ENCODE data around the gene CBARP. TPM values are rescaled to one million over a fixed set of nuclear protein-coding genes. Genes with fewer than 3 reads are reported as not detected.

The CBARP gene
- total RNA-seq, 1 donor from 2014 or later, result 13.9 TPM

Other genes starting within 250 kb of the CBARP start
- 8.3 and 12.4 TPM in 2 replicates for gene GRIN3B, start 237.6 kb downstream of the CBARP start, total RNA-seq
- gene TMEM259, start 216.9 kb downstream of the CBARP start, total RNA-seq, result 167 and 260 TPM in 2 replicates
- gene RNU6-2, start 216.5 kb downstream of the CBARP start, total RNA-seq, result not detected in 2 replicates
- 271 and 285 TPM in 2 replicates for gene CNN2, start 211.4 kb downstream of the CBARP start, total RNA-seq
- 11.8 and 13.3 TPM in 2 replicates for gene ABCA7, start 197.9 kb downstream of the CBARP start, total RNA-seq
- 23.0 and 27.0 TPM in 2 replicates for gene ARHGAP45, start 170.8 kb downstream of the CBARP start, total RNA-seq
- 329 and 336 TPM in 2 replicates for gene POLR2E, start 142.6 kb downstream of the CBARP start, total RNA-seq
- gene GPX4, start 134.0 kb downstream of the CBARP start, total RNA-seq, result 752 and 944 TPM in 2 replicates
- gene SBNO2, start 63.7 kb downstream of the CBARP start, total RNA-seq, result 53.8 and 76.3 TPM in 2 replicates
- gene STK11, start 32.2 kb downstream of the CBARP start, total RNA-seq, result 61.8 and 77.7 TPM in 2 replicates
- 79.0 and 95.6 TPM in 2 replicates for gene ATP5F1D, start 3.7 kb upstream of the CBARP start, total RNA-seq
- gene MIDN, start 10.6 kb upstream of the CBARP start, total RNA-seq, result 43.0 and 78.7 TPM in 2 replicates
- 182 and 231 TPM in 2 replicates for gene CIRBP, start 31.3 kb upstream of the CBARP start, total RNA-seq
- 66.3 and 96.6 TPM in 2 replicates for gene FAM174C, start 37.5 kb upstream of the CBARP start, total RNA-seq
- 2.6 and 4.8 TPM in 2 replicates for gene EFNA2, start 47.9 kb upstream of the CBARP start, total RNA-seq
- gene NDUFS7, start 145.9 kb upstream of the CBARP start, total RNA-seq, result 159 and 165 TPM in 2 replicates
- 32.1 and 63.5 TPM in 2 replicates for gene GAMT, start 163.5 kb upstream of the CBARP start, total RNA-seq
- gene DAZAP1, start 169.6 kb upstream of the CBARP start, total RNA-seq, result 61.5 and 74.9 TPM in 2 replicates
- 2,523 and 3,135 TPM in 2 replicates for gene RPS15, start 200.4 kb upstream of the CBARP start, total RNA-seq
- 0.05 and 0.47 TPM in 2 replicates for gene APC2, start 212.1 kb upstream of the CBARP start, total RNA-seq
- 36.0 and 41.9 TPM in 2 replicates for gene C19orf25, start 241.2 kb upstream of the CBARP start, total RNA-seq